ENCODE data around the gene SLN. TPM values are rescaled to one million over a fixed set of nuclear protein-coding genes. Genes with fewer than 3 reads are reported as not detected.

Gene SLN
- total RNA-seq, 2 experiments from 2014 or later, result not detected

- intact Hi-C loops (cut with DNase I, micrococcal nuclease), result no loop called here
Observed at GRCh38 chr11:107710301-107710700, 1.6 kb downstream of the SLN start.

DNA sequence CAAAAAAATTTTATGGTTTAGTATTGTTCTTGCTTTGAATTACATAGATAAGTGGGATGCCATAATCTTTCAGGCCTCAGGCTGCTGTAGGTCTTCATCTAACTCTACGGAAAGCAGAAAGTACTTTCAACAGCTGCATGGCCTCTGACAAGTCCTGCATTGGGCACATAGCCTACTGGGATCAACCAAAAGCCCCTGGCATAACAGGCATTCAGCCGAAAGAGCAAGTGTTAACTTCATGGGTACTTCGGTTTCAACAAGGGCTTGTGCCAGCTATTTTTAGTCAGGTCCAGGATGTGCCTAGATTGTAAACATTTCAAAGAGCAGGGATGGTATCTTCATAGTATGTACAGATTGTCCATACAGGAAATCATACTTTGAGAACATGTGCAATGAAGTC, 3.1 kb downstream of the SLN start:
- intact Hi-C loops (cut with DNase I, micrococcal nuclease), result no loop called here

More at GRCh38 chr11:107710301-107710700, 1.6 kb downstream of the SLN start:
- Mint-ChIP-seq H3K4me3 (no peak overlapping the region), H3K27ac (no peak overlapping the region), H3K27me3 (peaks cover 41% of the 10 kb centered on the region), H3K4me1 (ENCODE audit: low read depth) (no peaks in the 10 kb centered on the region), H3K36me3 (ENCODE audit: low read depth) (no peaks in the 10 kb centered on the region), H3K9me3 (no peaks in the 10 kb centered on the region)
- no peaks in the 10 kb centered on the region for H3K4me1 ChIP-seq (ENCODE audit: insufficient read depth, low read length)
- DNase-seq, result no peak
- ChIA-PET CTCF (interaction anchor here (0.9 kb wide), 1 partner anchor 14 kb away, joined by 3 read pairs; no protein-coding TSS in a partner anchor), POLR2A (no interaction called here)
- H3K9me3 ChIP-seq (ENCODE audit: control insufficient read depth in 1 of 2, insufficient read depth in 1 of 2, low read length in 2 of 2), result no peaks in the 10 kb centered on the region
- ATAC-seq (ENCODE audit: poor library complexity), result no peak
- H3K27me3 ChIP-seq (ENCODE audit: control insufficient read depth in 1 of 2, insufficient read depth in 2 of 2, low read length in 2 of 2), result peaks cover 0 to 2% of the 10 kb centered on the region in 2 experiments
- TF ChIP-seq CTCF (IDR thresholded peaks at IDR 0.05), result no peak
- H3K27ac ChIP-seq (ENCODE audit: low read depth in 1 of 2, low read length in 2 of 2), result no peak overlapping the region
- H3K4me3 ChIP-seq (ENCODE audit: low read length), result no peak overlapping the region
- H3K36me3 ChIP-seq (ENCODE audit: insufficient read depth, low read length), result no peaks in the 10 kb centered on the region

DNA sequence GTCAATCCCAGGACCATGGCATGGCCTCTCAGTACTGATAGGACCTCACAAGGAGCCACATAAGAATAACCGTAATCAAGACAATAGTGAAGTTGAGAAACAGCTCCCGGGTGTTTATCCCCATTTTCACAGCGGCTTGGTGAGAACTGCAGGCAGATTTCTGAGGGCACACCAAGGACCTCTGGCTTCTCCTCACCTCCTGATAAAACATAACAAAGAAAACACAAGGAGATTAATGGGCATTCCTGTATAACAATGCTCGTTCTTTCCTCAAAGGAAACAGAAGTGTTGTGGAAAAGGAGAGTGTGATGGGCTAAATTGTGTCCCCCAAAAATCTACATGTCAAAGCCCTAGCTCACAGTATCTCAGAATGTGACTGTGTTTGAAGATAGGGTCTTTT, 4.0 kb downstream of the SLN start:
- no peak for TF ChIP-seq CTCF (IDR thresholded peaks at IDR 0.05)
- Histone ChIP-seq H3K4me3 (ENCODE audit: low read length) (no peak overlapping the region), H3K27me3 (ENCODE audit: control insufficient read depth in 1 of 2, insufficient read depth in 2 of 2, low read length in 2 of 2) (peaks cover 0 to 2% of the 10 kb centered on the region in 2 experiments), H3K36me3 (ENCODE audit: insufficient read depth, low read length) (no peaks in the 10 kb centered on the region), H3K4me1 (ENCODE audit: insufficient read depth, low read length) (no peaks in the 10 kb centered on the region), H3K27ac (ENCODE audit: low read depth in 1 of 2, low read length in 2 of 2) (no peak overlapping the region), H3K9me3 (ENCODE audit: control insufficient read depth in 1 of 2, insufficient read depth in 1 of 2, low read length in 2 of 2) (no peaks in the 10 kb centered on the region)
- ATAC-seq (ENCODE audit: poor library complexity), result no peak
- intact Hi-C loops (cut with DNase I, micrococcal nuclease), result no loop called here
- DNase-seq, result no peak
- POLR2A ChIA-PET, result no interaction called here
- no peak overlapping the region for H3K27ac Mint-ChIP-seq
- H3K4me3 Mint-ChIP-seq, result no peak overlapping the region
- H3K4me1 Mint-ChIP-seq (ENCODE audit: low read depth), result no peaks in the 10 kb centered on the region
- peaks cover 51% of the 10 kb centered on the region for H3K27me3 Mint-ChIP-seq
- H3K9me3 Mint-ChIP-seq, result no peaks in the 10 kb centered on the region
- H3K36me3 Mint-ChIP-seq (ENCODE audit: low read depth), result no peaks in the 10 kb centered on the region
- CTCF ChIA-PET, result no interaction called here

More for the DNA sequence above, 3.1 kb downstream of the SLN start:
- H3K4me1 ChIP-seq (ENCODE audit: insufficient read depth, low read length), result no peaks in the 10 kb centered on the region
- no peaks in the 10 kb centered on the region for H3K9me3 Mint-ChIP-seq
- ChIA-PET POLR2A (no interaction called here), CTCF (no interaction called here)
- H3K4me3 ChIP-seq (ENCODE audit: low read length), result no peak overlapping the region
- no peaks in the 10 kb centered on the region for H3K4me1 Mint-ChIP-seq (ENCODE audit: low read depth)
- H3K27ac Mint-ChIP-seq, result no peak overlapping the region
- H3K27me3 ChIP-seq (ENCODE audit: control insufficient read depth in 1 of 2, insufficient read depth in 2 of 2, low read length in 2 of 2), result peaks cover 0 to 2% of the 10 kb centered on the region in 2 experiments
- no peak for TF ChIP-seq CTCF (IDR thresholded peaks at IDR 0.05)
- no peaks in the 10 kb centered on the region for H3K36me3 Mint-ChIP-seq (ENCODE audit: low read depth)
- DNase-seq (no peak), ATAC-seq (ENCODE audit: poor library complexity) (no peak)
- H3K9me3 ChIP-seq (ENCODE audit: control insufficient read depth in 1 of 2, insufficient read depth in 1 of 2, low read length in 2 of 2), result no peaks in the 10 kb centered on the region
- no peaks in the 10 kb centered on the region for H3K36me3 ChIP-seq (ENCODE audit: insufficient read depth, low read length)
- H3K27ac ChIP-seq (ENCODE audit: low read depth in 1 of 2, low read length in 2 of 2), result no peak overlapping the region
- peaks cover 47% of the 10 kb centered on the region for H3K27me3 Mint-ChIP-seq
- H3K4me3 Mint-ChIP-seq, result no peak overlapping the region

All from CD4-positive, alpha-beta T cell (primary cell).